H9 (cell line): Measurements from ENCODE around the gene LYRM9. TPM values are rescaled to one million over a fixed set of nuclear protein-coding genes. Genes with fewer than 3 reads are reported as not detected.

Experiments
- DNase-seq: peaks from one replicate; pipeline ENCODE4 v3.0.0-alpha.2; 2017
- H2AFZ ChIP-seq: one replicate; pipeline ENCODE4 v1.6.1; 2013; ENCODE audit warnings: mild to moderate bottlenecking, low read length, control low read depth, moderate library complexity
- H2AK5ac ChIP-seq: 2 replicates; pipeline ENCODE4 v1.6.1; 2013; ENCODE audit warnings: low read length, control low read depth, mixed read lengths; ENCODE audit not compliant: insufficient read length
- H2BK120ac ChIP-seq: one replicate; pipeline ENCODE4 v1.6.1; 2013; ENCODE audit warnings: low read depth, mild to moderate bottlenecking, low read length, control low read depth, inconsistent platforms; ENCODE audit not compliant: poor library complexity, severe bottlenecking
- H2BK12ac ChIP-seq: 2 replicates; pipeline ENCODE4 v1.6.1; 2013; ENCODE audit warnings: low read length, control low read depth, mixed read lengths, low read depth; ENCODE audit not compliant: insufficient read length
- H2BK15ac ChIP-seq: 2 replicates; pipeline ENCODE4 v1.6.1; 2013; ENCODE audit warnings: low read depth, low read length, control low read depth
- H2BK20ac ChIP-seq: one replicate; pipeline ENCODE4 v1.6.1; 2013; ENCODE audit warnings: low read depth, mild to moderate bottlenecking, low read length, control low read depth, inconsistent platforms; ENCODE audit not compliant: poor library complexity, severe bottlenecking
- H2BK5ac ChIP-seq: 2 replicates; pipeline ENCODE4 v1.6.1; 2013; ENCODE audit warnings: low read length, control low read depth, mixed read lengths; ENCODE audit not compliant: insufficient read length
- H3K14ac ChIP-seq: 2 replicates; pipeline ENCODE4 v1.6.1; 2013; ENCODE audit warnings: low read length, control low read depth; ENCODE audit not compliant: insufficient read depth
- H3K18ac ChIP-seq: 2 replicates; pipeline ENCODE4 v1.6.1; 2013; ENCODE audit warnings: low read depth, mild to moderate bottlenecking, mixed read lengths, low read length, control low read depth; ENCODE audit not compliant: insufficient read length
- H3K23ac ChIP-seq: 2 replicates; pipeline ENCODE4 v1.6.1; 2013; ENCODE audit warnings: low read length, control low read depth, mixed read lengths, low read depth; ENCODE audit not compliant: insufficient read length
- H3K23me2 ChIP-seq: 2 replicates; pipeline ENCODE4 v1.6.1; 2013; ENCODE audit warnings: low read depth, mild to moderate bottlenecking, mixed read lengths, low read length, control low read depth; ENCODE audit not compliant: insufficient read length, poor library complexity, severe bottlenecking
- H3K27ac ChIP-seq: 2 replicates; pipeline ENCODE4 v1.5.1; 2013; ENCODE audit warnings: low read length, control low read depth, mixed read lengths, low read depth; ENCODE audit not compliant: insufficient read length
- H3K27me3 ChIP-seq: 2 replicates; pipeline ENCODE4 v1.6.1; 2013; ENCODE audit warnings: low read length, control low read depth, inconsistent platforms; ENCODE audit not compliant: insufficient read depth
- H3K4ac ChIP-seq: 2 replicates; pipeline ENCODE4 v1.6.1; 2013; ENCODE audit warnings: low read depth, mild to moderate bottlenecking, control low read depth, inconsistent platforms, low read length, moderate library complexity
- H3K4me1 ChIP-seq: 2 replicates; pipeline ENCODE4 v1.6.1; 2013; ENCODE audit warnings: low read length, control low read depth, inconsistent platforms; ENCODE audit not compliant: insufficient read depth
- H3K4me2 ChIP-seq: 2 replicates; pipeline ENCODE4 v1.6.1; 2013; ENCODE audit warnings: low read length, control low read depth, mixed read lengths; ENCODE audit not compliant: insufficient read length, insufficient read depth
- H3K56ac ChIP-seq: 2 replicates; pipeline ENCODE4 v1.6.1; 2013; ENCODE audit warnings: low read depth, mild to moderate bottlenecking, mixed read lengths, low read length, control low read depth; ENCODE audit not compliant: insufficient read length
- H3K79me1 ChIP-seq: 2 replicates; pipeline ENCODE4 v1.6.1; 2013; ENCODE audit warnings: low read depth, mild to moderate bottlenecking, moderate library complexity, low read length, control low read depth, inconsistent platforms; ENCODE audit not compliant: insufficient read depth, poor library complexity, severe bottlenecking
- H3K79me2 ChIP-seq: 2 replicates; pipeline ENCODE4 v1.6.1; 2013; ENCODE audit warnings: low read length, control low read depth, inconsistent platforms; ENCODE audit not compliant: insufficient read depth
- H3K9ac ChIP-seq: 2 replicates; pipeline ENCODE4 v1.6.1; 2013; ENCODE audit warnings: low read length, control low read depth, mixed read lengths; ENCODE audit not compliant: insufficient read length; ENCODE audit errors: extremely low read depth
- H3K9me3 ChIP-seq: one replicate; pipeline ENCODE4 v1.6.1; 2013; ENCODE audit warnings: low read depth, low read length, inconsistent platforms; ENCODE audit not compliant: control insufficient read depth
- H3T11ph ChIP-seq: one replicate; pipeline ENCODE4 v1.6.1; 2013; ENCODE audit warnings: mild to moderate bottlenecking, low read length, control low read depth, inconsistent platforms
- H4K20me1 ChIP-seq: one replicate; pipeline ENCODE4 v1.6.1; 2013; ENCODE audit not compliant: control insufficient read depth, insufficient read length, insufficient read depth
- H4K5ac ChIP-seq: 2 replicates; pipeline ENCODE4 v1.6.1; 2013; ENCODE audit warnings: low read depth, mild to moderate bottlenecking, mixed read lengths, low read length, control low read depth; ENCODE audit not compliant: insufficient read length
- H4K8ac ChIP-seq: replicated peaks from 2 replicates; pipeline ENCODE4 v1.6.1; 2013; ENCODE audit warnings: low read length, control low read depth, mixed read lengths, low read depth; ENCODE audit not compliant: insufficient read length
- H4K91ac ChIP-seq: 2 replicates; pipeline ENCODE4 v1.6.1; 2013; ENCODE audit warnings: low read depth, mild to moderate bottlenecking, moderate library complexity, mixed read lengths, low read length, control low read depth; ENCODE audit not compliant: insufficient read length
- H3K27ac Mint-ChIP-seq, 3 experiments: 2 replicates in 2 of 3; 3 replicates in 1 of 3; pipeline ENCODE4 v1.8.0; 2020 to 2021; ENCODE audit warnings: mixed read lengths in 3 of 3, mild to moderate bottlenecking in 1 of 3, moderate library complexity in 1 of 3
- H3K27me3 Mint-ChIP-seq: 2 replicates; pipeline ENCODE4 v1.8.0; 2021; ENCODE audit warnings: low read depth, mild to moderate bottlenecking, moderate library complexity, mixed read lengths
- H3K36me3 Mint-ChIP-seq, 3 experiments: 2 replicates in 2 of 3; 3 replicates in 1 of 3; pipeline ENCODE4 v1.8.0; 2020 to 2021; ENCODE audit warnings: low read depth in 3 of 3, mixed read lengths in 3 of 3; ENCODE audit not compliant: insufficient read depth in 1 of 3
- H3K4me1 Mint-ChIP-seq, 2 experiments: 2 replicates each; pipeline ENCODE4 v1.8.0; 2020; ENCODE audit warnings: mixed read lengths in 2 of 2
- H3K4me3 Mint-ChIP-seq, 2 experiments: 2 replicates in 1 of 2; 3 replicates in 1 of 2; pipeline ENCODE4 v1.8.0; 2020 to 2021; ENCODE audit warnings: mild to moderate bottlenecking in 2 of 2, mixed read lengths in 2 of 2, moderate library complexity in 1 of 2
- H3K9me3 Mint-ChIP-seq, 2 experiments: 2 replicates in 1 of 2; 3 replicates in 1 of 2; pipeline ENCODE4 v1.8.0; 2020; ENCODE audit warnings: mild to moderate bottlenecking in 2 of 2, mixed read lengths in 2 of 2, moderate library complexity in 1 of 2
- WGBS: extraction: QIAGEN DNeasy Blood & Tissue Kit; methylation state at CpG from one replicate; pipeline ENCODE4 v1.1.7; 2013; ENCODE audit warnings: missing lambda C conversion rate, low lambda C conversion rate, mixed read lengths; ENCODE audit not compliant: insufficient read length; ENCODE audit errors: extremely low coverage; 5-methylcytosine and 5-hydroxymethylcytosine counted together
- total RNA-seq: library from RNA; stranded (reverse); gene quantifications from 2 replicates; pipeline ENCODE4 v1.2.1, GENCODE V29; 2021
- TF ChIP-seq, protein P1 (sequence below): fragments of 200-600 bp; sonication (generic); conservative IDR thresholded peaks from 3 replicates; pipeline ENCODE4 v1.8.0; 2021; ENCODE audit warnings: antibody characterized with exemption, mild to moderate bottlenecking

Gene LYRM9
- total RNA-seq, 1 experiment from 2014 or later: 2.2 TPM

DNA sequence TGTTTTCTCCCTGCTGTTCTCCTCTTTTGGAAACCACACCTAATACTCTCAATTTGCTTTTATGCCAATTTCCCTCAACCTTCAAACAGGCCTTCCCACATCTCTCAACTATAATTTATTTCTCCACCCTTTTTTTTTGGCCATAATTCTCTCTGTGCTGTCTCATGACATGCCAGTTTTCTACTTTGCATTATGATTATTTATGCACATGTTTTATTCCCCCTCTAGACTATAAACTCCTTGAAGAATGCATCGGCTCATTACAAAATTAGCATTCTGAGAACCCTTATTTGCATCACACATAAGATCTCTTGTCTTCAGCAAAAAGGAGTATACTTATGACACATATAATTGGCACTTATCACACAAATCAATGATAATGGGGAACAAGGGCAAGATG is 10.9 kb upstream of the LYRM9 start:
- peaks cover 31% of the 10 kb centered on the region for H3K27me3 Mint-ChIP-seq
- Histone ChIP-seq H3T11ph (no peak overlapping the region), H3K4ac (no peak overlapping the region), H3K79me1 (no peaks in the 10 kb centered on the region), H4K20me1 (no peaks in the 10 kb centered on the region), H2BK20ac (no peak overlapping the region), H3K14ac (no peak overlapping the region), H3K56ac (no peak overlapping the region), H3K18ac (no peak overlapping the region), H3K9me3 (no peaks in the 10 kb centered on the region), H3K9ac (no peak overlapping the region), H3K23ac (no peak overlapping the region), H2BK15ac (no peak overlapping the region), H4K5ac (no peak overlapping the region), H3K4me1 (no peaks in the 10 kb centered on the region; the same call in 1 of the 2 replicates), H4K8ac (no peak overlapping the region), H2AFZ (no peak overlapping the region), H3K23me2 (no peaks in the 10 kb centered on the region), H3K27ac (no peak overlapping the region), H2BK5ac (no peak overlapping the region), H3K4me2 (no peak overlapping the region), H2BK120ac (no peak overlapping the region), H2BK12ac (no peak overlapping the region), H4K91ac (no peak overlapping the region), H3K79me2 (no peaks in the 10 kb centered on the region), H3K27me3 (no peaks in the 10 kb centered on the region), H2AK5ac (no peak overlapping the region)
- H3K9me3 Mint-ChIP-seq: no peaks in the 10 kb centered on the region
- WGBS: no CpG with 5 or more reads among the region's 1 CpG
- H3K27ac Mint-ChIP-seq: no peak overlapping the region
- peaks cover 32 to 47% of the 10 kb centered on the region in 2 experiments for H3K4me1 Mint-ChIP-seq
- H3K4me3 Mint-ChIP-seq: no peak overlapping the region
- no peaks in the 10 kb centered on the region; a peak in 1 of 7 replicates for H3K36me3 Mint-ChIP-seq
- no peak for DNase-seq
- TF ChIP-seq, protein P1, sequence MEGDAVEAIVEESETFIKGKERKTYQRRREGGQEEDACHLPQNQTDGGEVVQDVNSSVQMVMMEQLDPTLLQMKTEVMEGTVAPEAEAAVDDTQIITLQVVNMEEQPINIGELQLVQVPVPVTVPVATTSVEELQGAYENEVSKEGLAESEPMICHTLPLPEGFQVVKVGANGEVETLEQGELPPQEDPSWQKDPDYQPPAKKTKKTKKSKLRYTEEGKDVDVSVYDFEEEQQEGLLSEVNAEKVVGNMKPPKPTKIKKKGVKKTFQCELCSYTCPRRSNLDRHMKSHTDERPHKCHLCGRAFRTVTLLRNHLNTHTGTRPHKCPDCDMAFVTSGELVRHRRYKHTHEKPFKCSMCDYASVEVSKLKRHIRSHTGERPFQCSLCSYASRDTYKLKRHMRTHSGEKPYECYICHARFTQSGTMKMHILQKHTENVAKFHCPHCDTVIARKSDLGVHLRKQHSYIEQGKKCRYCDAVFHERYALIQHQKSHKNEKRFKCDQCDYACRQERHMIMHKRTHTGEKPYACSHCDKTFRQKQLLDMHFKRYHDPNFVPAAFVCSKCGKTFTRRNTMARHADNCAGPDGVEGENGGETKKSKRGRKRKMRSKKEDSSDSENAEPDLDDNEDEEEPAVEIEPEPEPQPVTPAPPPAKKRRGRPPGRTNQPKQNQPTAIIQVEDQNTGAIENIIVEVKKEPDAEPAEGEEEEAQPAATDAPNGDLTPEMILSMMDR: no peak
